GM18511 (cell line): ENCODE results near the gene NPAS3.

Source experiments
- ATAC-seq: cut with Tn5 transposase; IDR thresholded peaks from one replicate; pipeline ENCODE4 v1.9.1; 2021; ENCODE audit warnings: mild to moderate bottlenecking, moderate library complexity; ENCODE audit not compliant: unreplicated experiment

The NPAS3 gene

DNA sequence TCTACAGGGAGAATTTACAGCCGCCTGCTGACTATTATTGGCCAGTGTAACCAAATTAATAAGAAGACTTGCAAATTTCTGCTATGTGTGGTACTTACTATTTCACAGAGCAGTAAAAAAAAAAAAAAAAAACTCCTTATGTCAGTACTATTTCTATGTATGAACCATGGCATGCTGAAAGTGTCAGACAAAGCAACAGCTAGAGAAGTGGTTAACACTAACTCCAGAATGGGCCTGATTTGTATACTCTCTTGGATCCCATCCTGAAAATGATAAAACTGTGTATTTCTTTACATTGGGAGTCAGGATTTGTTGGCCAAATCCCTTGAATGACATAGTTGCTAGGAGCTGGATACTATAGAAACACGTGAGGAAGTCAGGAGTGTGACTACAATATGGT lies 595.4 kb downstream of the NPAS3 start:
- ATAC-seq = no peak

DNA sequence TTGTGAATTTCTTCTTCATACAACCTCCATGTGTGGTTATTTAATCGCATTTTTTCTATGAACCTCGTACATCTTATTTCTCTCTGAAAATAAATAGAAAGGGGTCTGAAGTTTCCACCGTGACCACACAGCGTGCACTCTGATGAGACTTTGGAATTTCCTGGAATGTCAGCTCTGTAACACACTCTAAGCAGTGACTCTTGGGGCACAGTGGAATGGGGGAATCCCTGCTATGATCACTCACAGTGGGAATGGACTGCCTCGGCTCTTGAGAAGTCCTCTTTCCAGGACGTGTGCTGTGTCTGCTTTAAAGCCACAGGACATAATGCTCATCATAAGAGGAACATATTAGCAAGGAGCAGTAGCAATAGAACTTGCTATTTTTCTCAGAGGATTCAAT lies 596.0 kb downstream of the NPAS3 start:
- ATAC-seq = no peak

DNA sequence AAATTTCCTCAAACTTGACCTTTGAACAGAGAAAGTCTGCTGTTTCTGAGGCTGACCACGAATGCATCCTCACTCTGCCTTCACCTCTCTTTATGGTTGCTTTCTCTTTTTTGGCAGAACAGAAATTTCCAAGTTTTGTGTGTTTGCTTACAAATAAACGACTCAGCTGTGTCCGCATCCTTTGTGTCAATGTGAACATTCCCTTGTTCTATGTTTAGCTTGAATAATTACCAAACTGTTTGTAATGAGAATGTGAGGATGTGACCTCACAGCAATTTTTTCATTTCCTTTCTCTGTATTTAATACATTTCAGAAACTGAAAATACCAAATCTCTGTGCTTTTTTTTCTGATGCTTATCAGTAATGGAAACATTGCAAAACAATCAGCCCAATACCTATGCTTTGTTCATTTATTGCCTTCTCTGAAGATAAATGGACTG lies 601.3 kb downstream of the NPAS3 start:
- no peak for ATAC-seq

DNA sequence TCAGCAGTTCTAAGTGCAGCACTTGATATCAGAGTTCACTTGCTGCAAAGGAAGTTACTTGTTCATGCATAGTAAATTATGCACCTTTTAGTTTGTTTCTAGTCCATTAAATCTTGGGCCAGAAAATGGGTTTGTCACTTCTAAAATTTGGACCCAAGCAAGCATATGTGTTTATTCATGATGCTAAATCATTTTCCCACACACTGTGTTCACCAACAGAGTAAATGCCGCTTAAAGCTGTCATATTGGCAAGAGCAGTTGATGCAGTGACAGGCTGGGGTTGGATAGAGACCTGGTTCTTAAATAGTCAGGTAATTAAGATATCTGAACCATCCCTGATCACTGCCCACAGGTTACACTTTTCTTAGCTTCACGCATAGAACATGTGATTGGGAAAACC lies 602.5 kb downstream of the NPAS3 start:
- no peak for ATAC-seq

DNA sequence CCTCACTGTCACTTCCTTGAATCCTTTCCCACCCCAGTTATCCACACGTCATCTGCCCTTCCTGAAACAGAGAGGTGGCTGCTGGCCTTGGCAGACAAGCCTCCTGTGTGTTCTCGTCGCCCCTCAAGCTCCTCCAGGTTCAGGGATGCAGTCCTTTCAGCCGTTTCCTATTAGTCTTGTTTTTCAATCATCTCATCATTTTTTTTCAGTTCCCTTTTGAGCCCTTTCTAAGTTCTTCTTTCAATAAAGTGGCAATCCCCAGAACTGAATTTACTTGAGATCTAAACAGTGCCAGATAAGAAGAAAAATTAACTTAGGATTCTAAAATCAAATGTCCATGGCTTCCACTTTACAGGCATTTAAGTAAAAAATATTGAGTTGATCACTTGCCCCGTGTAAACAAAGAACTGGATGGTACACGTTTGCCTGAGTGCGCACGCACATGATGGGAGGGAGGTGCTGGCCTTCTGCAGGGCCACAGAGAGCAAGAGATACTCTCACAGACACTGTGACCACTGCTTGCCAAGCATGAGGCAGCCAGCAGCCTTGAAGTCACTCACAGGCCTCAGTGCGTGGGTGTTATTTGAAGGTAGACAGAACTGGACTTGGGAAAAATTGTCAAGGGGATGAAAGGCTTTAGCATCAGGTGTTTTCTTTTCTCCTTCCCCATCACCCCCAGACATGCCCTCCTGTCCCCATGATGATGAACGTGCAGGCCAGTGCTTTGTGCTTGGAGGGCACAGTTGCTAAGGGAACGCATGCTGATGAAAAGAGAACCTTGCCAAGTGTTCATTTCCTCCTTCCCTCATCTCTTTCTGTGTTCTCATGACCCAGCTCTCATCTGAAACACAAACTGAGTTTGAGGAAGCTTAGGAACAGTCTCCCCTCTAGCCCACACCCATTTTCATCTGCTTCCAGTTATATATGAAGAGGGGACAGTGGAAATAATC lies 603.9 kb downstream of the NPAS3 start:
- ATAC-seq = no peak

DNA sequence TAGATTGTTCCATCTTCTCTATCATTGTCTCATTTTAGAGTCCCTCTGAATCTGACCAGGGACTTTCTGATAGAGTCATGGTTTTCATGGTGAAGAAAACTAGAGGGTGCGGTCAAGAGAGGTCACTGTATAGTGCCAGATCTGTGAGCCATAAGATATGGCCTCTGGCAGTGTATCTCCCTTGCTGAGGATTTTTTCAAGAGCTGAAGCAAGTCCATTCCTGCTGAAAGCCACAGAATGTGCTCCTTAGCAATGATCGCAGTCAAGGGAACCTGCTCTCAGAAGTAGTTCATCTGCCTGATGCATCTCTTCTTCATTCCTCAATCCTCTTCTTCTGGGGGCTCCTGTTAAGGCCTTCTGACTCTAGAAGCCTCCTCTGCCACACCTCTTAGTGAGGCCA lies 607.0 kb downstream of the NPAS3 start:
- ATAC-seq = no peak

DNA sequence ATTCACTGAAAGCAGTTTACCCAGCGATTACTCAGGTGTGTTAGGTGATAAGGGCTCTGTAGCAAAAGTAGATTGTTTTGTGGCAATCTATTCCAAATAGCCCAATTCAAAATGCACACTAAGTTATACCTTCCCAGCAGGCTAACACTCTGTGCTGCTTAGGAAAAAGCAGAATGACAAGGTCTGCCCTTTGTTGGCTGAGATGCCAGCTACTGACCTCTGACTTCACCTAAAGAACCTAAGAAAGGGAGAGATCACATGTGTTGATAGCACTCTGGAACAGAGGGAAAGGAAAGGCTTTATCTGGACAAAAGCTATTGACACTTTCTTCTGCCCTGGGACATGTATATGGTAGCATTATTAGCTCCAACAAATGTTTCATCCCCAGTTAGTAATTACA lies 609.9 kb downstream of the NPAS3 start:
- no peak for ATAC-seq

DNA sequence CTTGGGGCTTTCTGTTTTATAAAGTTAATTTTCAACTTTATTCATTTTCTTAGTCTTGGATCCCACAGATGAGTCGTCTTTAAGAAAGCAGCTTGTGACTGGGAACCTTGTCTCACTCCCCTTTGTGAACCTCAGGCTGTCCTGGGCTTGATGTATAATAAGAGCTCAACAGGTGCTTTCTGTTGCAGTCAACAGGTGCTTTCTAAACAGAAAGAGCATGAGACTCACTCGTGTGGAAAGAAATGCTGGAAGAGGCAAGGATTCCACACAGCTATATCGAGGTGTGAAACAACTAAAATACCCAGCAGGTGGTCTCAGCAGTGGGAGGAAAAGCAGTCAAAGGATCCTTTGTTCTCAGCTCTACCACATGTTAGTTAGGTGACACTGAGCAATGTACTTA lies 613.3 kb downstream of the NPAS3 start:
- no peak for ATAC-seq

DNA sequence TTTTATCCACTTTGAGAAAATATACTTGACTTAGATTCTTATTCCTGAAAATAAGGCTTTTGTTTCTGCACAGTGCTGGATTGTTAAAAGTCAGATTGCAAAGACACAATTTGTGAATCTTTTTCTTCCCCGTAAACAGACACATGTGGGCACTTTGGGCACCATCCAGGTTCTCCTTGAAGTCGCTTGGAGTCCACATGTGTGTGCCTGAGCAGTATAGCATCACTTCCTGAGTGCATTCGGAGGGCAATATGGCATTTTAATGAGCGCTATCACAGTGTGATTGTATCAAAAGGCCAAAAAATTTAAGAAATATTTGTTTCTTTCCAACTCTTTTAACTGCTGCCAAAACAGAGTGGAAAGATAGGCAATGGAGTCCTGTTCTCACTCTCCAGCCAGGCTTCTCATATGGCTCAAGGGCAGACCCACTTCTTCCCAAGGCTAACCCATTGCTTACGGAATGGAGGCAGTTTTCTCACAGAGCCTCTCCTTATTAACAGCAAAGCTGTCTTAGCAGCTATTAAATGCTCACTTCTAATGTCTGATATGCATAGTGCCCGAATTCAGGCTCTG lies 615.1 kb downstream of the NPAS3 start:
- no peak for ATAC-seq

DNA sequence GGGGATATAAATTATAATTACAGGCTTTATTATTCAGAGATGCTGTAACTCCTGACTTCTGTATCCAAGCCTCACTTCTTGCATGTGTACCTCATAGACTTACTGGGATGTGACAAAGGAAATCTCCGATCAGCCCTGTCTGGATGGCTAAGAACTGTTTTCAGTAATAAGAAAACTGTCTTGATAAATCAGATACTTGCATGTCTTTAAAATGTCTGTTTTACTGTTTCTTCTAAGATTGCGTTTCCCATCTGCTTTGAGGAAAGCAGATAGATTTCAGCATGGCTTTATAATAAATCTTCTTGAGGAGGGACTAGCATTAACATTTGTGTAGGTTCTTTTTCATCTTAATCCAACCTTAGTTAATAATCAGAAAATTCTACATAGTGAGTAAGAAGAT lies 616.3 kb downstream of the NPAS3 start:
- ATAC-seq = no peak

DNA sequence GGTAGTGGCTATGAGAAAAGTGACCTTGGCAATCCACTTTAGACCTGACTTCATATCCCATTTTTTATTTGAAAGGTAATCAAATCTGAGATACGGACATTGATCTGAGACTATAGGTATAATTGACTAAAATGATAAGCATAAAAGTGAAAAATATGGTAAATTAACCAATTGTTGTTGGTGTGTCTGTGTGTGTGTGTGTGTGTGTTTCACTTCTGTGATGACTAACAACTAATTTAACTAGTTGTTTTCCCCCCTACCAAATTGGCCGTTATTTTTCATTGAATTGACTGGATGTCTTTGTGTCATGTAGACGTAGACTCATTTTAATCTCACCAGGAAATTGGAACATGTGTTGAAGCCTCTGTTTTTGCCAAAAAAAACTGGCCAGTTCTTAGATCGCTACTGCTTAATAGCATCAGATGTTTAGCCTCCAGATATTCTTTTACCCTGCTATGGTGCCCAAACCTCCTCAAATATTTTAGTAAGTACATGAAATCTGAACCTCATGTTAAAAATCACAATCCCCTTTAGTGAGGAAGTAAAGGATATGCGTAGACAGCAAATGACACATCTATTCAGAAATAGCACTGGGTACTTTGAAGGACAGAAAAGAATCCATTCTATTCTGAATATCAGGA lies 617.2 kb downstream of the NPAS3 start:
- ATAC-seq = no peak

DNA sequence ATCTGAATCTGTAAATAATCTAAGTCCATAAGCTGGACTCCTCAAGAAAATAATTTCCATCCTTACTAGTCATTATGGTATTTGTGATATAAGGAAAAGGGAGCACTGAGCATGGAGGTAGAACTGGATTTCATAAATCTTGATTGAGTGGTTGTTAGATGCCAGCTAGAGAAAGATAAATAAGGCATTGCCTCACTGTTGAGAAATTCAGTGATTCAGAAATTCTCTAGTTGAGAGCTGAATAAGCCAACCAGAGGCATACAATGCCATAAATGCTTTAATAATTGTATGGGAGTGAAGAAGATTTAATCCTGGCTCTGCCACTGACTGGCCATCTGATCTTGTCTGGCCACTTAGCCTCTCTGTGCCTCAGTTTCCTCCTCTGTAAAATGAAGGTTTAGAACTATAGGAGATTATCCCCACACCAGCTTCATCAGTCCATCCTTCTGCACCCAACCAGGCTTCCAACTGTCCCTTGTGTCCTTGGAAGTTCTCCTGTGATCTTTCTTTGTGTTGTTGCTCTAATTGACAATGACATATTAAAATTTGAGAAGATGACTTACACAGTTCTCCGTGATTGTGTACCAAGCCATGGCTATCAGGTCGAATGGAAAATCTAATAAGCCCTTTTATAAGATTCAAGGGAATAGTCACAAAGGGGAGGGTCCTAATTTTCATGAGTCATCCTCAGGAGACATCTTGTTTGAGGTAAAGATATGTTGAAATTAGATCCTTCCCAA lies 617.9 kb downstream of the NPAS3 start:
- no peak for ATAC-seq

DNA sequence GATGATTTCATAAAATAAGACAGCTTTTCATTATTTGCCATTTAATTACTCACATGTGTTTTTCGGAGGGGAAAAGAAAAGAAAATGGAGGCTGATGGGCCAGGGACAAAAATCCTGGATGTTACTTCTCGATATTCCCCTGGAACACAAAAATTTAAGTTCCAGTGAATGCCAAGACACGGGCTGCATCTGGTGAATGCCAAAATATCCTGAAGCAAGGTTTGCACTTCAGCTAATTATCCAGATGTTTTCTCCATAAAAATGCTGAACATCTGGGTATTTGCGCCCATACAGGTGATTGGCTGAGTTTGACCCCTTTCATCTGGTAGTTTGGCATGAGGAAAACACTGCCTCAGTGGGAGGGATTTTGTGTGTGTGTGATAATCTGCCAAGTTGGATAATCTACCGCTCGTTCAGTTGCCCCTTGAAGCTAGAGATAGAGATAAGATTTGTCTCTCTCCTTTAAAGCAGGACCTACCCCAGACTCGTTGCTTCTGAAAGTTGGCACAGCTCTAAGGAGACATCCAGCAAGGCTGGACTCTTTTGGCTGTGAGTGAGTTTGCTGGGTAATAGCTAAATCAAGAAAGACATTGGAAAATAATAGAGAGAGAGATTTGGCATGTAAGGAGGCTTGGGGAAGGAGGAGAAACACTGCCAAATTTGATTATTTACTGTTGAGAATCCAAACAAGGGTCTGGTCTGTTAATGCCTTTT lies 622.2 kb downstream of the NPAS3 start:
- no peak for ATAC-seq

DNA sequence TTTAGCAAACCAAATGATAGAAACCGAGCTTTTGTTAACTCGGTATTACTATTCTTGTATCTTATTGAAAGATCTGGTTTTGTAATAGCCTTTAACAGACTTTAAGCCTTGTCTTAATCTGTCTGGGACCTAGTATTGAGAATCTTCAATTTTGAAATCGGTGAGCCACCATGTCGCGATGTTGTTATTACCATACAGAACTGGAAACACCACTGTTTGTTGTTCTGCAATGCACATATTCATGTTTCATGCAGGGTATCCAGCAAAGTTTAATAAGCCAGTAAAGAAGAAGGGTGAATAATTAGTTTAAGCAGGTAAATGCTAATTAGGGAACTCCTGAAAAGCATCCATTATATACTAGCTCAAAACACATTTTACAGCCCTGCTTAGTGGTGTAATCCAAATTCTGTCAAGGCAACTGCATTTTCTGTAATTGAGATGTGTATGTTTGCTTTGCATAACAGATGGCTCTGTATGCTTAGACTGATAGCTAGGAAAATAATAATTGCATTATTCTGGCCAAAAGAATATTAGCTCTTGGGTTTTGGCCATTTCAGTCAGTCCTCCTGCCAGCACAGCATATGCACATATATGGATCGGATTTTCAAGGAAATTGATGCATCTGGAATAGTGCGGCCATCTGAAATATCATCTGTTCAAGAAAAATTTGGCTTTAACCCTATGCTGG lies 623.0 kb downstream of the NPAS3 start:
- no peak for ATAC-seq

DNA sequence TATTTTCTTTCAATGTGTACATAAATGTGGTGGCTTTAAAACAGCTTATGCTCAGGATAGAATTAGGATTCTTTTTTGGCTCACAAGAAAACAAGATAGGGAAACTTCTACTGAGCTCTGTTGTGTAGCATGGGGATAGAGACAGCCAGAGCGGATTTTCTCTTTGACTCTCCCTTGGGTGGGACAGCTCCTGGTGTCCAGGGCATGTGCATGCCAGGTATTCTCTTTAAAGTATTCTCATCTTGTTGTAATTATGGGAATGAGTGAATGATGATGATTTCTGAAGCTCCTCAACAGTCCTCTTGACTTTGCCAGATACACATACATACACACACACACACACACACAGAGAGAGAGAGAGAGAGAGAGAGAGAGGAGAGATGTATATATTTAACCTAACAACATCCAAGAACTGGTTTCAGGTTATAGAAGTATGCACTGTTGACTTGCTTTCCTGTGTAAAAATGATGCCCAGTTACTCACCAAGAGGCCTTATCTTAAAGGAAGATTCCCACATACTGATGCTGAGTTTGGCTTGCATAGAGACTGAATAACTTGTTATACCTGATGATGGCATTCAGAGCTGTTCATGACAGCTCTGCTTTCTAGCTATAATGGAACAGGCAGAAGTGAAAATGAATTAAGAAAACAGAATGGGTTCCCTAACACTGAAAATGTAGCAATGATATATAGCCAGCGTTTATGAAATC lies 624.7 kb downstream of the NPAS3 start:
- ATAC-seq = no peak

DNA sequence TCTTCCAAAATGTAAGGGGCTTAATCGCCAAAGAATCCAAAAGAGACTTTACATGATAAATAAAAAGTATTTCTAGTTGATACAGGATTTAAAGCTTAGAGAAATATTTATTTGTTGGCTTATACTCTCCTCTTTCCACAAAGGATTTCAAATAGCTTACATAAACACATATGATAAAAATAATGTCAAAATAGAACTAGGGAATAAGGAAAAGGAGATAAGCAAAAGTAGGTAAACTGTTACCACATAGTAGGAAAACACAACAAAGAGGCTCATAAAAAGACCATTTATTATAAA lies 625.2 kb downstream of the NPAS3 start:
- no peak for ATAC-seq

DNA sequence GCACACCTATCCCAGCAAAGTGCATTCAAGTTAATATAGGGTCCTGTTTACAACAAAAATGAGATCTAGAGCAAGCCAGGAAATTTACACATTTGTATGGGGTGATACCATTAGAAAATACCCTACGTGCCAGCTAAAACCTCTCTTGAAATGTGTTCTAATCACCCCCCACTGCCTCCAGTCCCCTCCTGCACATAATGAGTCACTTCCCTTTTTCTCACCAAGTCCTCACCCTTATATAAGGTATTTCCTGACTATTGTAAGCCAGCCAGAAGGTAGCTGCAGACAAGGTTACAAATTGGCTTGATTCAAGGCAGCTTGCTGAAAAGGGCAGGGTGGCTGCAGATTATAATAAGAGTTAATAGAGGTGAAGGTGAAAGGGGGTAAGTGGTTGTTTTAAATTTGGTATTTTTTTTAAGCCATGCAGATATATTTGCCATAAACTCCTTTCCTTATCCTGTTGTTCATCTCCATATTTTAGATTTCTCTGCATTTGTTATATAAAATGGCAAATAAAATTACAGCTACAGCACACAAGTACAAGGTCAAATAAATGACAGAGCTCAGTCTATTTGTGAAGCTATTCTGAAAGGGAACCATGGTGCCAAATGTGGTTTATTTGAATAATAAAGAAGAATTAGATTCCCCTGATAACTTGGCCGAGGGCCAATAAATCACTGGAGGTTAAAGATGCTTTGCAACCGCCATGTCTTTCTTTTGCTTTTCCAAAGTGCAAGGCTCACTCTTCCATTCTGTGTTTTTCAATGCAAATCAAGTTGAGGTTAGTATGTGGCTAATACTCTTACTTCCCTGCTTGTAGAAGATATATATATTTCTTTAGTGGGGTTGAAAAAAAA lies 626.3 kb downstream of the NPAS3 start:
- ATAC-seq = peak; percentile 96

DNA sequence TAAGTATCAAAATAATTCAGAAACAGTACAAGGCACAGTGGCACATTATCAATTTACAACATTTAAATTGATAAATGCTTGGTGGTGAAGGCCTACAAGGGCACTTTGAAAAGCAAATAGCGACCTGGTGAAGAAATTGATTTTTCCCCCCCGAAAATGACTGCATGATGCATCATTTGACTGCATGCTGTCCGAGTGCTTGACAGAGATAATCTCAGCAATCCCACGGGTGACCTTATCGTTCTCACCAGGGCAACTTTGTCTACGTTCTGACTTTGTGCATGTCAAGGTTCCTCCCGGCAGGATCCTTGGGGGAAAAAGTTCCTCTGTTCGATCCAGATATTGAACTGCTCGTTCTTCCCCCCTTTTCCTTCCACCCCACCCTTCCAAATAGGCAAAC lies 627.4 kb downstream of the NPAS3 start:
- ATAC-seq = no peak
